ENCODE data around the gene GLT1D1.

Gene GLT1D1

GRCh38 chr12:128918481-128919260, 65.4 kb downstream of the GLT1D1 start:
- no peak for DNase-seq (ENCODE audit: low read depth)
- H3K4me3 ChIP-seq (ENCODE audit: low read length), result no peak overlapping the region
- no peak for TF ChIP-seq CTCF (IDR thresholded peaks at IDR 0.05; ENCODE audit: insufficient read depth, low read depth, low read length, missing control alignments)

GRCh38 chr12:128920468-128920867, 67.2 kb downstream of the GLT1D1 start:
- no peak for TF ChIP-seq CTCF (IDR thresholded peaks at IDR 0.05; ENCODE audit: insufficient read depth, low read depth, low read length, missing control alignments)
- no peak overlapping the region for H3K4me3 ChIP-seq (ENCODE audit: low read length)
- peak; percentile 29 for DNase-seq (ENCODE audit: low read depth)

DNA sequence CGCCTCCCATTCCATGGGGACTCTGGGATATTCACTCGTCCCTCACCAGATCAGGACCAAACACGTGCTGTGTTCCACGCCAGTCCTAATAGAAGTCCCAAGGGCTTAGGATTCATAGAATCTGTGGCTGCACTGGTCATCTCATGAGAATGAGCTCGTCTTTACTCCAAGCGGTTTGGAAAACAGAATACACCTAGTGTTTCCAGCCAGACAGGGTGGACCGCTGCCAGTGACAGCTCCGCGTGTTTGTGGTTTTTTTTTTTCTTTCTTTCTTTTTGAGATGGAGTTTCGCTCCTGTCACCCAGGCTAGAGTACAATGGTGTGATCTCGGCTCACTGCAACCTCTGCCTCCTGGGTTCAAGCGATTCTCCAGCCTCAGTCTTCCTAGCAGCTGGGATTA, 75.1 kb downstream of the GLT1D1 start:
- TF ChIP-seq CTCF (IDR thresholded peaks at IDR 0.05; ENCODE audit: insufficient read depth, low read depth, low read length, missing control alignments), result no peak
- no peak for DNase-seq (ENCODE audit: low read depth)
- H3K4me3 ChIP-seq (ENCODE audit: low read length), result no peak overlapping the region

DNA sequence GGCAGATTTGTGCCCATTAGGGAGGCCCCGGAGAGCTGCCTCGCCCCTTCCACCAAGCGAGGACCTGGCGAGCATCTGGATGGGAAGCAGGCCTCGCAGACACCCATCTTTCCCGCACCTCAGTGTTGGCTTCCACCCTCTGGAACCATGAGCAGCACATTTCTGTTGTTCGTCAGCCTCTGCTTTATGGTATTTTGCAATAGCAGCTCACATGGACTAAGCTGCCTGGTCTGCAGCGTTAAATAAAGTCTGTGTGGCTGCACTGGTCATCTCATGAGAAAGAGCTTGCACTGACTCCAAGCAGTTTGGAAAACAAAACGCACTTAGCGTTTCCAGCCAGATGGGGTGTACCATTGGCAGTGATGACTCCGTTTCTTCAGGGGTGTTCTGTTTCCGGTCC, 75.8 kb downstream of the GLT1D1 start:
- H3K4me3 ChIP-seq (ENCODE audit: low read length), result no peak overlapping the region
- no peak for DNase-seq (ENCODE audit: low read depth)
- no peak for TF ChIP-seq CTCF (IDR thresholded peaks at IDR 0.05; ENCODE audit: insufficient read depth, low read depth, low read length, missing control alignments)

DNA sequence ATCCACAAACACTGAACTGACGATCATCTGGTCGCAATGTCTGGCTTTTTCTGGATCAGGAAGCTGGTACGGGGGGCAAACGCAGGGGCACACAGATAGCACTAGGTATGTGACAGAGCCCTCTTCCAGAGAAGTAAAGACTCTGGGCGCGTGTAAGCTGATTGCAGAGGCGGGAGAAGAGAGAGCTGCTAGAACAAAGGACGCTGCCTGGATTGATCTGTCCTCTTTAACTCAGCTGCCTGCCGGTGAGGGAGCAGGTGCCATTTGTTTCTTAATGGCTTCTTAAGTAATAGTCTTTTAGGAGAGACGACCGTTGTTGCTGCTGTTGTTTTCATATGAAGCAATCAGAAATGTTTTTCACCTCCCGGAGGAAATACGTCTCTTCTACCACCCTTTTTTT, 77.3 kb downstream of the GLT1D1 start:
- H3K4me3 ChIP-seq (ENCODE audit: low read length), result no peak overlapping the region
- no peak for DNase-seq (ENCODE audit: low read depth)
- no peak for TF ChIP-seq CTCF (IDR thresholded peaks at IDR 0.05; ENCODE audit: insufficient read depth, low read depth, low read length, missing control alignments)

GRCh38 chr12:128932521-128932920, 79.2 kb downstream of the GLT1D1 start:
- H3K4me3 ChIP-seq (ENCODE audit: low read length), result no peak overlapping the region
- no peak for DNase-seq (ENCODE audit: low read depth)
- no peak for TF ChIP-seq CTCF (IDR thresholded peaks at IDR 0.05; ENCODE audit: insufficient read depth, low read depth, low read length, missing control alignments)

DNA sequence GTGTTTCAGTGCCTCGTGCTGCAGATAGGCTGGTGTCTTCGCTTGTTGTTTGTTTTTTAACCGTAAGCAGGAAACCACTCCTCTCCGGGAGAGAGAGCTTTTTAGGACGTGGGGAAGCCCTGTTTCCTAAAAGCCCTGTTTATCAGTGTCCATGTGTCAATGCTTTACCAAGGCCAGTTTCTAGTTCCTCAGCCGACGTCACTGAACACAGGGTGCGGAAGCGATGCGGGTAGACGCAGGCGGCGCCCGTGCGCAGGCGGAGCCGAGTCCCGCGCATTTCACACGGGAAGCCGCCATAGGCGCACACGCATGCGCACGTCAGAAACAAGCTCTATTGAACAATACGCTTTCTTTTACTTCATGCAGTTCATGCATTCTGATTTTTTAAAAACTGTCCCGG, 79.8 kb downstream of the GLT1D1 start:
- no peak for TF ChIP-seq CTCF (IDR thresholded peaks at IDR 0.05; ENCODE audit: insufficient read depth, low read depth, low read length, missing control alignments)
- H3K4me3 ChIP-seq (ENCODE audit: low read length), result no peak overlapping the region
- DNase-seq (ENCODE audit: low read depth), result no peak
